GM04503 (cell line): ENCODE data around the gene MLLT1.

Source experiments
- DNase-seq: peaks from one replicate; pipeline ENCODE4 v3.0.0-alpha.2; 2012; ENCODE audit warnings: low read depth

MLLT1 gene

GRCh38 chr19:6210721-6211600 is 68.8 kb downstream of the MLLT1 start:
- DNase-seq, result no peak

- no peak for DNase-seq
These were observed 69.7 kb downstream of the MLLT1 start for GRCh38 chr19:6210091-6210490.

GRCh38 chr19:6209680-6210079 is 70.1 kb downstream of the MLLT1 start:
- no peak for DNase-seq

GRCh38 chr19:6209233-6209632 is 70.5 kb downstream of the MLLT1 start:
- DNase-seq, result no peak

- no peak for DNase-seq
These were observed 74.7 kb downstream of the MLLT1 start for GRCh38 chr19:6204866-6205723.

GRCh38 chr19:6204212-6204611 is 75.6 kb downstream of the MLLT1 start:
- peak; percentile 24 for DNase-seq

GRCh38 chr19:6199240-6199994 is 80.4 kb downstream of the MLLT1 start:
- peak; percentile 79 for DNase-seq

- DNase-seq, result no peak
These were observed 80.9 kb downstream of the MLLT1 start for GRCh38 chr19:6198896-6199239.

GRCh38 chr19:6196361-6196760 is 83.4 kb downstream of the MLLT1 start:
- no peak for DNase-seq

GRCh38 chr19:6188811-6189210 is 91.0 kb downstream of the MLLT1 start:
- no peak for DNase-seq

- DNase-seq, result no peak
These were observed 92.4 kb downstream of the MLLT1 start for GRCh38 chr19:6187374-6187773.

- no peak for DNase-seq
These were observed 93.6 kb downstream of the MLLT1 start for GRCh38 chr19:6185835-6186834.

- no peak for DNase-seq
These were observed 94.5 kb downstream of the MLLT1 start for GRCh38 chr19:6185093-6185834.

GRCh38 chr19:6181119-6181518 is 98.7 kb downstream of the MLLT1 start:
- no peak for DNase-seq

GRCh38 chr19:6173190-6173589 is 106.6 kb downstream of the MLLT1 start:
- no peak for DNase-seq

- no peak for DNase-seq
These were observed 107.5 kb downstream of the MLLT1 start for GRCh38 chr19:6172074-6172863.

GRCh38 chr19:6167115-6167514 is 112.7 kb downstream of the MLLT1 start:
- DNase-seq, result no peak

GRCh38 chr19:6164906-6165531 is 114.8 kb downstream of the MLLT1 start:
- DNase-seq, result no peak

GRCh38 chr19:6161271-6161850 is 118.4 kb downstream of the MLLT1 start:
- DNase-seq, result no peak
